ENCODE measurements around the gene DLAT.

Gene DLAT

GRCh38 chr11:112097734-112098528 is 72.7 kb downstream of the DLAT start:
- Histone ChIP-seq H2AFZ (ENCODE audit: low read depth, low read length, severe bottlenecking) (no peak overlapping the region), H3K9me2 (replicated peaks; ENCODE audit: insufficient read depth, low read length) (no peaks in the 10 kb centered on the region), H3K27me3 (ENCODE audit: low read length) (no peaks in the 10 kb centered on the region), H3K4me3 (ENCODE audit: insufficient read depth, low read length, poor library complexity, severe bottlenecking) (no peak overlapping the region), H3K79me2 (ENCODE audit: insufficient read depth, low read length) (no peaks in the 10 kb centered on the region), H3K4me2 (ENCODE audit: low read depth, low read length, poor library complexity, severe bottlenecking) (no peak overlapping the region), H3K27ac (ENCODE audit: low read depth, low read length) (no peak overlapping the region), H3K9ac (ENCODE audit: low read length) (no peak overlapping the region), H3K36me3 (ENCODE audit: low read length) (peaks cover 7% of the 10 kb centered on the region; the same call in 1 of the 2 replicates), H3F3A (ENCODE audit: insufficient read depth) (no peaks in the 10 kb centered on the region), H3K9me3 (ENCODE audit: insufficient read depth, low read length) (no peaks in the 10 kb centered on the region), H4K20me1 (ENCODE audit: low read depth, low read length) (no peaks in the 10 kb centered on the region)
- TF ChIP-seq EZH2phosphoT487 (conservative IDR thresholded peaks at IDR 0.05; ENCODE audit: low read length): no peak
- TF ChIP-seq CTCF (IDR thresholded peaks at IDR 0.05; ENCODE audit: insufficient read depth, low read length, poor library complexity, severe bottlenecking): no peak

DNA sequence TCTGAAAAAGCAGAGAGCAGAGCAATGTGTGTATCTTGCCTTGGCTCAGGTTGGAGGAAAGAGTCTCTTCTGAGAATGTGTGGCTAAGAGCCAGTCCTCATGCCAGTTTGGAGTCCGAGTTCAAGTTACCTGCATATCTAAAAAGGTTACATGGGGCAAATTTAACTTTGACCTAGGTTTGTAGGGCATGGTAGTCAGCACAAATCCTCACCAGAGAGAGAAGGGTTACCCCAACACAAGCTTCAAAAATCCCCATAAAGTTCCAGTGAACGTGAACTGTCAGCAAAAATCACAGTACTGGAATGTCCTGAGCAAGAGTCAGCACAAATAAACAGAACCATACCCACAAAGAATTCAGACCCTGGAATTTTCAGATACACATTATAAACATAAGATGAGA is 75.3 kb downstream of the DLAT start:
- H3K27me3 ChIP-seq (ENCODE audit: low read length): no peaks in the 10 kb centered on the region
- no peaks in the 10 kb centered on the region for H4K20me1 ChIP-seq (ENCODE audit: low read depth, low read length)
- TF ChIP-seq CTCF (IDR thresholded peaks at IDR 0.05; ENCODE audit: insufficient read depth, low read length, poor library complexity, severe bottlenecking): no peak
- TF ChIP-seq EZH2phosphoT487 (conservative IDR thresholded peaks at IDR 0.05; ENCODE audit: low read length): no peak
- no peak overlapping the region for H3K27ac ChIP-seq (ENCODE audit: low read depth, low read length)
- H2AFZ ChIP-seq (ENCODE audit: low read depth, low read length, severe bottlenecking): no peak overlapping the region
- no peaks in the 10 kb centered on the region for H3K9me2 ChIP-seq (replicated peaks; ENCODE audit: insufficient read depth, low read length)
- no peak overlapping the region for H3K4me2 ChIP-seq (ENCODE audit: low read depth, low read length, poor library complexity, severe bottlenecking)
- no peaks in the 10 kb centered on the region for H3K36me3 ChIP-seq (ENCODE audit: low read length)
- H3K9ac ChIP-seq (ENCODE audit: low read length): no peak overlapping the region
- no peaks in the 10 kb centered on the region for H3F3A ChIP-seq (ENCODE audit: insufficient read depth)
- no peak overlapping the region for H3K4me3 ChIP-seq (ENCODE audit: insufficient read depth, low read length, poor library complexity, severe bottlenecking)
- no peaks in the 10 kb centered on the region for H3K9me3 ChIP-seq (ENCODE audit: insufficient read depth, low read length)
- H3K79me2 ChIP-seq (ENCODE audit: insufficient read depth, low read length): no peaks in the 10 kb centered on the region

- no peaks in the 10 kb centered on the region for H3K36me3 ChIP-seq (ENCODE audit: low read length)
- H3K79me2 ChIP-seq (ENCODE audit: insufficient read depth, low read length): no peaks in the 10 kb centered on the region
- no peaks in the 10 kb centered on the region for H3K9me2 ChIP-seq (replicated peaks; ENCODE audit: insufficient read depth, low read length)
- H3K4me3 ChIP-seq (ENCODE audit: insufficient read depth, low read length, poor library complexity, severe bottlenecking): no peak overlapping the region
- H2AFZ ChIP-seq (ENCODE audit: low read depth, low read length, severe bottlenecking): no peak overlapping the region
- no peaks in the 10 kb centered on the region for H3K9me3 ChIP-seq (ENCODE audit: insufficient read depth, low read length)
- H3K27me3 ChIP-seq (ENCODE audit: low read length): no peaks in the 10 kb centered on the region
- no peaks in the 10 kb centered on the region for H3F3A ChIP-seq (ENCODE audit: insufficient read depth)
- no peak overlapping the region for H3K27ac ChIP-seq (ENCODE audit: low read depth, low read length)
- no peak for TF ChIP-seq EZH2phosphoT487 (conservative IDR thresholded peaks at IDR 0.05; ENCODE audit: low read length)
- TF ChIP-seq CTCF (IDR thresholded peaks at IDR 0.05; ENCODE audit: insufficient read depth, low read length, poor library complexity, severe bottlenecking): no peak
- no peak overlapping the region for H3K4me2 ChIP-seq (ENCODE audit: low read depth, low read length, poor library complexity, severe bottlenecking)
- no peak overlapping the region for H3K9ac ChIP-seq (ENCODE audit: low read length)
- H4K20me1 ChIP-seq (ENCODE audit: low read depth, low read length): no peaks in the 10 kb centered on the region
These were observed 78.2 kb downstream of the DLAT start for GRCh38 chr11:112103446-112103845.
